Stimulated activated CD4-positive, alpha-beta T cell treated with anti-CD3 and anti-CD28 coated beads, TNF-alpha, amount 100 ng/mL, for 48 hours (primary cell): ENCODE measurements around the gene ADGRL1.
A peak's percentile ranks its signal among the peaks of the same experiment; 100 is the strongest.
"Not testable (repeated sequence)": the region's sequence is repeated elsewhere in the genome, so short reads cannot be mapped to it uniquely, and the experiment has no call there.

ENCODE experiments used
- DNase-seq, 3 donors: peaks; one replicate each; pipeline ENCODE4 v3.0.0-alpha.2; 2020; ENCODE audit warnings: low read depth in 3 of 3

ADGRL1 gene

GRCh38 chr19:14205452-14206287 lies at the start of gene ADGRL1:
ADGRL1 (minus strand) TSS chr19:14206169; CDS start chr19:14183602, 22,567 bp downstream.
- not testable (repeated sequence) for DNase-seq

DNA sequence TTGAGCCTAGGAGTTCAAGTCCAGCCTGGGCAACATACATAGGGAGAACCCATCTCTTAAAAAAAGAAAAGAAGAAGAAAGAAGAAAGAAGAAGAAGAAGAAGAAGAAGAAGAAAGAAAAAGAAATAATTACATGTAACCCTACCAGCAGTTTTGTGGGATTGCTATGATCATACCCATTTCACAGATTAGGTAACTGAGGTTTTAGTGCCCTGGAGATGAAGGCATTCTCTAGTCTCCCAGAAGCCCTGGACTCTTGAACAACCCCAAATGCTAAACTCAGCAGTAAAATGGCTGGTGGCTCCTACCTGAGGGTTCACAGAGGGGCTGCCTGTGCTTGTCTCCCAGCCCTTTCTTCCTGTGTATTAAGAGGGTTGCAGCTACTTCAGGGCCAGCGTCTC lies 49.3 kb upstream of the ADGRL1 start:
- not testable (repeated sequence) for DNase-seq

DNA sequence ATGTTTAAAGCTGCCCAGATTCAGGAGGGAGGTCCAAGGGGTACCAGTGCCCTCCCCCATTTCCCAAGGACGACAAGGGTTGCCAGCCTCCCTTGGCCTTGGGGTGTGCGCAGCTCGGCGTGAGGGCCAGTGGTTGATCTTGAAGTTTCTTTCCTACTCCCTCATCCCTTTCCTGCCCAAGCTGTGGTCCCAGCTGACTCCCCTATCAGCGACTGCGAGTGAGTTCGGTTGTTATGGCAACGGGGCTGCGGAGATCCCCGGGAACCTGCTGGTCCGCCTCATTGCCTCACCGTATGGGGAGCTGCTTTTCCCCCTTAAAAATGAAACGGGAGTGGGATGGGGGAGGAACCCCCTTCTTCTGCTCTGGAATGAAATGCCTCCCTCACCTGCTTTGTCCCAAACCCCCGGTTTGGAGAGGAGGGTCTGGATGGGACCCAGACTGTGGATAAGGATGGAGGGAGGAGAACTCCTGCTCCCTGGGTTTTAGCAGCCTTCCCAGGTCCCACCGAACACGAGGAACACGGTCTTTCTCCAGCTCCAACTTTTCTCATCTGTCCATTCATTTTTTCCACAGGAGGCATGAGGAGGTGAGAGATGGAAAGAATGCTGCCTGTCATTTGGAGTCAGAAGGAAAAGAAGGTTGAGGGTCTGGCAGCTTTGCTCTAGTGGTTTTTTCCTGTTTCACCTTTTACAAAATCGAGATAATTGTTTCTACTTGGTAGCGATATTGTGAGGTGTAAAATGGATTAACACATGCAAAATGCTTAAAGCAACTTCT lies 48.0 kb upstream of the ADGRL1 start:
- not testable (repeated sequence) for DNase-seq

DNA sequence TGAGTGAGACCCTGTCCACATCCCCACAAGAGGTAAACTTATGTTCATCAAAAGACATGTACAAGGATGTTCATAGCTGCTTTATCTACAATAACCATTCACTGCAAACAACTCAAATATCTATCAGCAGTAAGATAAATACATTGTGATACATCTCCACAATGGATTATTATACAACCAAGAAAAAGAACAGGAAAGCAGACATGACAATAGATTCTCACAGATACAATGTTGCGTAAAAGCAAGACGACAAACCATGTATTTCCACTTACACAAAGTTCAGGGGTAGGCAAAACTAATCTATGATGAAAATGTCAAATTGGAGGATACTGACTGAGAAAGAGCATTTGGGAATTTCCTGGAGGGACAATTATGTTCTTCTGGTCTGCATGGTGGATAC lies 46.2 kb upstream of the ADGRL1 start:
- not testable (repeated sequence) for DNase-seq

GRCh38 chr19:14250870-14251269 lies 44.9 kb upstream of the ADGRL1 start:
- no peak for DNase-seq

GRCh38 chr19:14250315-14250714 lies 44.3 kb upstream of the ADGRL1 start:
- DNase-seq: not testable (repeated sequence)

DNA sequence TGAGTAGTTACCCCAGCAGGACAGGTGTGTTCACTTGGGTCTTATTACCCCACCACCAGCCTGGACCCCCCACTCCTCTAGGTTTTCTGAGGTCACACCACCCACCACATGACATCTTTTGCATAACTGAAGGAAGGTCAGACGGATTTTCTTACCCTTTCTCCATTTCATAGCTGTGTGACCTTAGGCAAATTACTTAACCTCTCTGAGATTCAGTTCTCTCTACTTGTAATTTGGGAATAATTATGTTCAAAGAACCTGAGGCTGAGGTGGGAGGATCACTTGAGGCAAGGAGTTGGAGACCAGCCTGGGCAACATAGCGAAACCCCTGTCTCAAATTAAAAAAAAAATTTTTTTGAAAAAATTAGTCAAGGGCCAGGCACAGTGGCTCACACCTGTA lies 43.9 kb upstream of the ADGRL1 start:
- DNase-seq: not testable (repeated sequence)

DNA sequence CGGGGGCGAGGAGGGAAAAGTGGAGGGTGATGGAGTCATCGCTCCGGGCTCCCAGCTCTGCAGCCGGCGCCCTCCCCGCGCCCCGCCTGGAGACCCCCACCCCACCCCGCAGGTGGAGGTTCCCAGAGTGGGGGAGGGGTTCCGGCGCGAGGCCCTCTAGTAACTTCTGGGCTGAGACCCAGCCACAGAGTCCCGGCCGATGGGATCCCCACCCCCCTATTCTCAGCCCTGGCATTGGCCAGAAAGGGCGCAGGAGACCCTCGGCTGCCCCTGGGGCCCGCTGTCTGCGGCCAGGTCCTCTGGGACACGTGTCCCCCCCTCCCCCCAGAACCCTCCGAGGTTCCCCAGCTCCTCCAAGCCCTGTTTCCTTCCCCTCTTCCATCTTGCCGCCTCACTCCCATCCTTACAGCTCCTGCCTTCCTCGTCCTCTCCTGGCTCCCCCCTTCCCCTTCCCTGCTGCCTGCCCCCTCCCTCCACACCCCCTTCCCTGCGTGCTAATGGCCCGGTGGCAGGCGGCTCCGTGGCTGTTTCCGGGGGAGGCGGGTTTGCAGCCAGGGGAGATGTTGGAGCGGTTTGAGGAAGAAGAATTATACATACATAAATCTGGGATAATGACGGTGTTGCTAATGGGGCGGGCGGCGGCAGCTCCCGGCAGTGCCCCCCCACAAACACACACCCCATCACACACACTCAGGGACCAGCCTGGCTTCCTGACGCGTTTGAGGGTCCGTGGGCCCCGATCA lies 43.2 kb upstream of the ADGRL1 start:
- not testable (repeated sequence) for DNase-seq

DNA sequence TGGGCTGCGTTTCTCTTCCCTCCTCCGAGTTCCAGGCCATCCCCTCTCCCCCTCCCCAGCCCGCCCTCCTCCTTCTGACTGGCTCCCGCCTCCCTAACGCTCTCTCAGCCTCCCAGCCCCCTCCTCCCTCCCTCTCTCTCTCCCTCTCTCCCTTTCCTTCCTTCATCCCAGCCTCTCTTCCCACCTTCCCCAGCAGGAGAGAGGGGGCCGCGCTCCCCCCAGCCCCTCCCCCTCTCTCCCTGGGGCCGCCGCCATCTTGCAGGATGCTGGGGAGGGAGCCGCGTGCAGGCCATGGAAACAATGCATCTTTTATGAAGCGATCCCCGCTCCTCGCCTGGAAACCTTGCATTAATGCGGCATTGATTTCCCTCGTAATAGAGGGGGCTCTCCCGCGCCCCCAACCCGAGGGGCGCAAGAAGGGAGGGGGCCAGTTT lies 42.6 kb upstream of the ADGRL1 start:
- DNase-seq: no peak

DNA sequence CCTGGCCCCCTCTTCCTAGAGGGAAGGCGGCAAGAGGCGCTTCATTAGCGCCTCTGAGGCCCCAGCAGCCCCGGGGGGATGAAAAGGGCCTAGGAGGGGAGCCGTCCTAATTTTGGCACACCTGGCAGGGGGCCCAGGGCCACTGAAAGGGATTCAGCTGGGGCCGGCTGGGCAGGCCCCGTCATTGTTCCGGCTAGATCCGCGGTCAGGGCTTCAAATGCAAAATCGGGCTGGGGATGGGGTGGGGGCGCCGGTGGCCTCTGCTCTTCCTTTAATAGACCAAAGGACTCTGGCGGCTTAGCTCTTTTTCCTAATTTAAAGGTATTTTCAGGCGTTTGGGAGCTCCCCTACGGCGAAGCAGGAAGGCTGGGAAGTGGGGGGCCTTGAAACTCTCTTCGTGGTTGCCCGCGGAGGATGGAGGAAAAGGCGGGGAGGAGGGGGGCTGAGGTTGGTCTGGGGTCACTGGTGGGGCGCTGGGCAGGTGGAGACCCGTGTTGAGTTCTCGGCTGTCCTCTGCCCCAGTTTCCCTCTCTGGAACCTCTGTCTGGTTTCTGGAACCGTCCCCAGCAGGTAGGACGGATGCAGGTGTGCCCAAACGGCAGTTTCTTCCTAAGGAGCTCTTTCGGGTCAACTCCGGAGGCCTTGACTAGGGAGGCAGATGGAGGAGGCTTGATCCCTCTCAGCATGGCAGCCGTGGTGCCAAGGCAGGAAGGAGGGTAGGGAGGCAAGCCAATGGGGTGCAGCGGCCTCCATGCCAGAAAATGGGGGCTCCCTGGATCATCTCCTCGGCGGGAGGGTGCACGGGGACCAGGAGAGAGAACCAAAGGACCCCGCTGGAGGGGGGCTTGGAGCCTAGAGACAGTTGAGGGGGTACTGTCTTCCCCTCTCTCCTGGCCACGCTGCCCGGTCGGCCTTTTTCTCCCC lies 41.8 kb upstream of the ADGRL1 start:
- DNase-seq: not testable (repeated sequence)

- not testable (repeated sequence) for DNase-seq
Observed at GRCh38 chr19:14247205-14247547, 41.2 kb upstream of the ADGRL1 start.

- not testable (repeated sequence) for DNase-seq
Observed at GRCh38 chr19:14244393-14244792, 38.4 kb upstream of the ADGRL1 start.

DNA sequence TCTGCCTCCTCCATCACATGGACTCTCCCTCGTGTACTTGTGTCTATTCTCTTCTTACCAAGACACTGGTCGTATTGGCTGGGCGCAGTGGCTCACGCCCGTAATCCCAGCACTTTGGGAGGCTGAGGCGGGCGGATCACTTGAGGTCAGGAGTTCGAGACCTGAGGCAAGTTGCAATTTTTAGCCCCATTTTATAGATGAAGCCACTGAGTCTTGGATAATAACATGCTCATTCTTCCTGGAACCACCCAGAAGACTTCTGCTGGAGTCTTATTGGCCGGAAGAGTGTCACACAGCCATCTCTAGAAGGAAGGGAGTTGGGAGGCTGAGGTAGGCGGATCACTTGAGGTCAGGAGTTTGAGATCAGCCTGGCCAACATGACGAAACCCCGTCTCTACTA lies 37.7 kb upstream of the ADGRL1 start:
- DNase-seq: not testable (repeated sequence)

DNA sequence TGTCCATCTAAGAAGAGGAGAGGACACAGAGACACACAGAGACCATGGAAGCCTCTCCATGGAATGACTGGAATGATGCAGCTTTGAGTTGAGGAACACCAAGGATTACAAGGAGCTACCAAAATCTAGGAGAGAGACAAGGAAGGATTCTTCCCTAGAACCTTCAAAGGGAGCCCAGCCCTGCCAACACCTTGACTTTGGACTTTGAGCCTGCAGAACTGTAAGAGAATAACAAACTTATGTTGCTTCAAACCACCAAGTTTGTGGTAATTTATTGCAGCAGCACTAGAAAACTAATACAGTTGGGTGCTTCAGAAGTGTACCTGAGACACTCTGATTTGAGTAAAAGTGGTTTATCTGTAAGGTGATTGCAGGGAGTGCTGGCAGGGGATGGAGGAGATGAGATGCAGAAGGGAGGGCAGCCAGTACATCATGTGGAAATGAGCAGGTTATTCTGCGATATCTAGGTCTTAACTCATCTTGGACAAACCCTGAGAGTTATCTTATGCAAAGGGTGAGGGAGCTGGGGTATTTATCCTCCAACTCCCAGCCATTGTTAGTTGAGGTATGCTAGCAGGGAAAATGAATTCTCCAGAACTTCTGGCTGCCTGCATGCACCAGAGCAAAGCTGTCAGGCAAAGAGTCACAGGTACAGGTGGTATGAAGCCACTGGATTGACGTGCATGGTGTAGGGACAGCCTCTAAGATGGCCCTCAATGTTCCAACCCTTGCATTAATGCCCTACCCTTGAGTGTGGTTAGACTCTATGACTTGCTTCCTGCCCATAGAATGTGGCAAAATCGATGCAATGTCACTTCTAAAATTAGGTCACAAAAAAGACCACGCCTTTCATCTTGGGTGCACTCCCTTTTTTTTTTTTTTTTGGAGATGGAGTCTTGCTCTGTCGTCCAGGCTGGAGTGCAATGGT lies 31.3 kb upstream of the ADGRL1 start:
- DNase-seq: no peak

- DNase-seq: not testable (repeated sequence)
Observed at GRCh38 chr19:14232945-14233344, 27.0 kb upstream of the ADGRL1 start.

GRCh38 chr19:14228446-14229071 lies 22.6 kb upstream of the ADGRL1 start:
- DNase-seq: not testable (repeated sequence)

- not testable (repeated sequence) for DNase-seq
Observed at GRCh38 chr19:14226498-14226897, 20.5 kb upstream of the ADGRL1 start.

- no peak for DNase-seq
Observed at GRCh38 chr19:14222886-14223285, 16.9 kb upstream of the ADGRL1 start.

DNA sequence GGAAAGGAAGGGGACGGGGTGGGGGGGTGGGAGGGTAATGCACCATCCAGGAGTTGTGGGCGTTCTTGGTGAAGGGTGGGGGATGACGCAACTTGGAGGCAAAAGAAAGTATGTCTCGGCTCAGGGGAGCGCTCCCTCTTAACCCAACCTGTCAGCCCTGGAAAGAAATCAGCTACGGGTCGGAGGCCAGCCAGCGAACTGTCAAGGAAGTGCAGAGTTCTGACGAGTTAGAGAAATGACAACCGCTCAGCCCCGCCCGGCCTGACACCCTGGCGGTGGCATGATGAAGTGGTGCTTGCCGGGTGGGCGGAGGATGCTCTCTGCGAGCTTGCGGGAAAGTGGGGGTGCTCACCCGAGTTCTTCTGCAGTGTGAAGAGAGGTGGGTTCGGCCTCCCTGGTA lies 15.4 kb upstream of the ADGRL1 start:
- DNase-seq: peak; percentile 43 to 61 (median 59)
